Fibroblast of lung (primary cell): Measurements from ENCODE around the gene PDXDC1.

Experiments
- CTCF ChIP-seq, 2 donors: IDR thresholded peaks in 1 of 2; conservative IDR thresholded peaks in 1 of 2; 1 replicate in 1 of 2; 2 replicates in 1 of 2; pipeline ENCODE4 v1.5.1; 2011 to 2012; ENCODE audit warnings: low read length in 2 of 2, control low read depth in 1 of 2, inconsistent platforms in 1 of 2, low read depth in 1 of 2, mild to moderate bottlenecking in 1 of 2
- EZH2 ChIP-seq: IDR thresholded peaks from 2 replicates; pipeline ENCODE4 v1.5.1; 2012; ENCODE audit warnings: low read length, control low read depth, mild to moderate bottlenecking; ENCODE audit errors: missing control alignments

- TF ChIP-seq CTCF (conservative IDR thresholded peaks at IDR 0.05 in 1 of 2, IDR thresholded peaks at IDR 0.05 in 1 of 2; ENCODE audit: low read depth in 1 of 2, low read length in 2 of 2), result no peak
- no peak for TF ChIP-seq EZH2
Measured at GRCh38 chr16:15059324-15059723, 84.5 kb downstream of the PDXDC1 start.
